HepG2 (cell line): ENCODE results near the gene MEIOC. TPM values are rescaled to one million over a fixed set of nuclear protein-coding genes. Genes with fewer than 3 reads are reported as not detected.

Source experiments
- AHDC1 ChIP-seq: sonication (generic); formaldehyde crosslinking; IDR thresholded peaks from 2 replicates; pipeline ENCODE4 v1.5.1; 2020; ENCODE audit warnings: mild to moderate bottlenecking, missing genetic modification reagents, borderline replicate concordance
- CBFB ChIP-seq: sonication (generic); formaldehyde crosslinking; IDR thresholded peaks from 2 replicates; pipeline ENCODE4 v1.4.0; 2020; ENCODE audit warnings: missing genetic modification reagents
- CTCF ChIP-seq: sonication (generic); formaldehyde crosslinking; IDR thresholded peaks from 2 replicates; pipeline ENCODE4 v1.5.0; 2020; ENCODE audit warnings: mild to moderate bottlenecking, missing genetic modification reagents, moderate library complexity
- ETS1 ChIP-seq: sonication (generic); formaldehyde crosslinking; IDR thresholded peaks from 2 replicates; pipeline ENCODE4 v1.4.0; 2020; ENCODE audit warnings: missing genetic modification reagents
- HMG20B ChIP-seq: conservative IDR thresholded peaks from 2 replicates; pipeline ENCODE4 v1.6.1; 2016; ENCODE audit warnings: missing genetic modification reagents, missing compliant biosample characterization
- HMGA1 ChIP-seq: sonication (generic); formaldehyde crosslinking; conservative IDR thresholded peaks from 2 replicates; pipeline ENCODE4 v1.4.0; 2020; ENCODE audit warnings: missing genetic modification reagents
- HOMEZ ChIP-seq: IDR thresholded peaks from 2 replicates; pipeline ENCODE4 v1.6.1; 2016; ENCODE audit warnings: low read depth
- JUN ChIP-seq: sonication (generic); formaldehyde crosslinking; IDR thresholded peaks from 2 replicates; pipeline ENCODE4 v1.4.0; 2020; ENCODE audit warnings: mild to moderate bottlenecking, missing genetic modification reagents
- MTF1 ChIP-seq: sonication (generic); formaldehyde crosslinking; IDR thresholded peaks from 2 replicates; pipeline ENCODE4 v1.5.0; 2020; ENCODE audit warnings: missing genetic modification reagents
- TFDP1 ChIP-seq: IDR thresholded peaks from 2 replicates; pipeline ENCODE4 v1.6.1; 2016; ENCODE audit warnings: missing compliant biosample characterization, missing genetic modification reagents, borderline replicate concordance
- ZBTB3 ChIP-seq: sonication (generic); formaldehyde crosslinking; IDR thresholded peaks from 2 replicates; pipeline ENCODE4 v1.4.0; 2020; ENCODE audit warnings: low read depth, mild to moderate bottlenecking, moderate library complexity, missing genetic modification reagents, borderline replicate concordance
- ZFP37 ChIP-seq: sonication (generic); formaldehyde crosslinking; IDR thresholded peaks from 2 replicates; pipeline ENCODE4 v1.4.0; 2020; ENCODE audit warnings: missing genetic modification reagents, borderline replicate concordance
- ZNF772 ChIP-seq: sonication (generic); formaldehyde crosslinking; IDR thresholded peaks from 2 replicates; pipeline ENCODE4 v1.5.0; 2020; ENCODE audit warnings: mild to moderate bottlenecking, missing genetic modification reagents
- ZSCAN29 ChIP-seq: sonication (generic); formaldehyde crosslinking; conservative IDR thresholded peaks from 2 replicates; pipeline ENCODE4 v1.4.0; 2020; ENCODE audit warnings: mild to moderate bottlenecking, missing genetic modification reagents
- polyA plus RNA-seq, 8 experiments: library from polyadenylated mRNA; depleted of rRNA in 3 of 8; stranded (reverse) in 7 of 8; unstranded in 1 of 8; fragments of >200 nt; fragmentation: Illumina TruSeq in 4 of 8; extraction: Trizol in 4 of 8; gene quantifications; 2 replicates each; pipeline versions ENCODE4 v1.2.1 to v1.2.3, GENCODE V29; 2011 to 2016; ENCODE audit warnings: low read depth in 4 of 8, missing spikeins in 1 of 8, mixed read lengths in 1 of 8; ENCODE audit not compliant: insufficient read depth in 1 of 8
- total RNA-seq, 5 experiments: library from RNA; depleted of rRNA; stranded (reverse); fragments of >200 nt; fragmentation: Illumina TruSeq; extraction: Trizol; gene quantifications; 2 replicates each; pipeline ENCODE4 v1.2.3, GENCODE V29; 2016; ENCODE audit warnings: low read depth in 1 of 5

The MEIOC gene
- total and polyA plus RNA-seq, 2 of the 13 experiments (the other 11 are each of a cell fraction or from before 2014, with no cell fraction given): 0.04 to 0.15 TPM

GRCh38 chr17:44708401-44709263, 52.4 kb downstream of the MEIOC start, which contains the start of gene DBF4B (continued):
- TF ChIP-seq CTCF (peak; percentile 20), JUN (peak; percentile 62; the same call in 1 of the 2 replicates), CBFB (peak; percentile 53; the same call in 1 of the 2 replicates), ETS1 (peak; percentile 52; the same call in 1 of the 2 replicates), HMG20B (no peak), AHDC1 (CRISPR knock-in tag) (0 out of 2 replicates have a peak, but pooled peaks have one; percentile 7), ZSCAN29 (0 out of 2 replicates have a peak, but pooled peaks have one; percentile 54), ZBTB3 (CRISPR knock-in tag) (no peak), MTF1 (CRISPR knock-in tag) (no peak), ZFP37 (CRISPR knock-in tag) (peak; percentile 25; the same call in 1 of the 2 replicates), HMGA1 (CRISPR knock-in tag) (no peak), TFDP1 (CRISPR knock-in tag) (peak; percentile 97), HOMEZ (peak; percentile 49; the same call in 1 of the 2 replicates), ZNF772 (CRISPR knock-in tag) (0 out of 2 replicates have a peak, but pooled peaks have one; percentile 75)
